CD4-positive, alpha-beta T cell treated with Interleukin-15 for 4 hours (primary cell): ENCODE measurements around the gene RBM5.

Experiments used
- DNase-seq: peaks from one replicate; pipeline ENCODE4 v3.0.0-alpha.2; 2020; ENCODE audit warnings: low spot score

The RBM5 gene

DNA sequence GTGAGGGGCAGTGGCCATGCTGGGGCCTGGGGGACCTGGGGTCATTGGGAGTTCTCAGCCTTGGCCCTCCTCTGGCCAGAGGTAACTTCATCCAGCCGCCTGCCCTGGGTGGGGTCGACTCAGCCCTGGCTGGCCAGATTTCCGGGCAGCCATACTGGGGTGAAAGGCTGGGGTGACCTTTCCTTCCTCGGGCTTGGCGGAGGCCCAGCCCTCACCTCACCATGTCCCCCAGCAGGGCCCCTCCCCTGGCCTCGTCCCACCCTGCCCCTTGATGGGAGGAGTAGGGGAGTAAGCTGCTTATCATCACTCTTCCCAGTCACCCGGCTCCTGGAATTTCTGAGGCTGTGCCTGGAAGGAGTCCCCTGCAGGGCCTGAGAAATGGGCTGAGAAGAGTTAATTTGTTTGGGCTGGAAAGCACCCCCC, 71.9 kb downstream of the RBM5 start:
- no peak for DNase-seq

DNA sequence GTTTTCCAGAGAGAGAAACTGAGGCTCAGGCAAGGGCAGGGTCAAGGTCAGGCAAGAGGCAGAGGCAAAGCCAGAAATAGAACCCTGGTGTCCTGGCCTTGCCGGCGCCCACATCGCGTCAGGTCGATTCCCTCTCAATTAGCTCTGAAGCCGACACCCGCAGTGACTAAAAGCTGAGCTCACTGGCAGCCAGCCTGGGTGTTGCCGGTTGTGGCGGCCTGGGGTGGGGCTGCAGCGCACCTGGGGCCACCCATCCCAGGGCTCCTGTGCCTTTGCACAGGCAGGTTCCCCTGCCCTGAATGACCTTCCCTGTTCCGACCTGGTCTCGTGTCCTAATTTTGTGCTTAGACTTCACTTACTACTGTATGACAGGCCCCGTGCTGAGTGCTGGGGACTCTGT, 72.6 kb downstream of the RBM5 start:
- no peak for DNase-seq

DNA sequence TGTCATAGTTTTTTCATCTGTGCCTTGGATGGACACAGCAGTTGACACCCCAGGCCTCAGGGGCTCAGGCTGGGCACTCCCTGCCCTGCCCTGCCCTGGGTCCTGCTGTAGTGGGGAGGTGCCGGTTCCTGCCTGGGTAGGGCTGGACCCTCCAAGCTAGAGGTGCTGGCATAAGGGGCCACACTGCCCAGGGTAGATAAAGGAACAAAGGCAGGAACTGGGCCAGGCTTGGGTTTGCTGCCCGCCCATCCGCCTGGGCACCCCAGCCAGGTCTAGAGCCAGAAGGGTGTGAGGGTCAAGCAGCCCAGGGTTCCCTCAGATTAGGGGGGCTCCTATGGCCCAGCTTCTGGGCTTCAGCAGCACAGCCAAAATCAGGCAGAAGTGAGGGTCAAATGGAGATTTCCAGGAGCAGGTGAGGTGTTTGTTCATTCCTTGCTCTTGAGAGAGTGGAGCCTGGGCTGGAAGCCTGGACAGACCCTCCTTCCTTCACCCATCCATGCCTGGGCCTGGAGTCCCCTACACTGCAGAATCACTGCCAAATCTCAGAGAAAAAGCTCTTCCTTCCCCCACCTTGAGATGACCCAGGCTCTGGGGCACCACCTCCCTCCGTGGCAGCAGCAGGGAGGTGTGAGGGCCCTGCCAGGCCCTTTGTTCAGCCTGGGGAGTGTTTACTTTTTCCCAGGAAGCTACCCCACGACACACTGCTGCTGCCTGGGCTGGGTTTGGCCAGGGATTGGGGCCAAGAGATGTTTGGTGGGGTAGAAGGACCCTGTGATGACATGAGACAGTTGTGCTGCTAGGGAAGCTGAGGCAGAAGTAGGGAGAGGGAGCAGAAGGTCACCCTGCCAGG, 73.5 kb downstream of the RBM5 start:
- no peak for DNase-seq

DNA sequence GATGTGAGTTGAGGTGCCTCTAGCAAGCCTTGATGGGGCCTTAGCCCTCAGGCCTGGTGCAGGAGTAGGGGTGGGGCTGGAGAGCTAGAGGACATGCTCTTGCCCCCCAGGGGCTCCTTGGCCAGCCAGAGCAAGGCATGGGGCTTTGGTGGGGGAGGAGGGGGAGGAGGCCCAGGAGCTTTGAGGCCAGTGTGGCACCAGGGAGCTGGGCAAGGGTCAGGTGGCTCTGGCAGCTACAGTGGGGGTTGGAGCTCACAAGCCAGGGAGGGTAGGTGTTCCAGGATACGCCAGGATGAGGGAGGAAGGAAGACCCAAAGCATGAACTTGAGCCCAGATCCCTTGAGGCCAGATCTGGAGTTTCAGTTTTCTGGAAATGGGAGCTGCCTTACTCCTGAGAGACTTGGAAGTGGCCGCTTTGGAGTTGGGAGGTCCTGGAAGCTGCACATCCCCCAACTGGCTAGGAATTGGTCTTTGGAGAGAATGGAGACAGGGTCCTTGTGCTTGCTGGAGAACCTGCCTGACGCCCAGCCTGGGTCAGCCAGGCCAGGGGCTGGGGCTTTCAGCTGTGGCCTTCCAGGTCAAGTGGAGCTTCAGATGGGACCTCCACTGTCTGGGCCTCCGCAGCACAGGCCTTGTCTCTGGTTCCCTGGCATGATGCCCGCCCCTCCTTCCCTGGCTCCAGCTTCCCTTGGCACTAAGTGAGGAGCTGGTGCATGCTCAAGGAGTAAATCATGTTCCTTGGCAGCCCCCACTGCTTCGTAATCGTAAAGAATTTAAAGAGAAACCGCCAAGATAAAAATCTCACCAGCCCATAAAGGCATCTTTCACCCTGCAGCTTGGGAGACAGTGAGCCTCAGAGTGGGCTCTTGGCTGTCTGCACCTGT, 75.1 kb downstream of the RBM5 start:
- DNase-seq = no peak

DNA sequence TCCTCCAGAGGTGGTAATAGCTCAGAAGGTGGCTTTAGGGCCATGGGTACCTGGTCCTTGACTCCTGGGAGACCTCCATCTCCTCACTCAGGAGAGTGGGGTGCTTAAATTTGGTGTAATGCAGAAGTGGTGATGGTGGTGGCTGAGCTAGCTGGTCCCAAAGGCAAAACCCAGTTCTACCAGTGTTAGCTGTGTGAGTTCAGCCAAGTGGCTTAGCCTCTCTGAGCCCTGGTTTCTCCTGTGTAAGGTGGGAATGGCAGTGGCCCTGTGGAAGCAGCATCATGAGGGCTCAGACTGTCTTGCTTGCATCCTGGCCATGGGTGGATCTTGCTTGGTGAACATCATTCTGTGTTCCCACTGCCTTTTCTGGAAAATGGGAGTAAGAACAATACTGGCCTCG, 75.8 kb downstream of the RBM5 start:
- no peak for DNase-seq

DNA sequence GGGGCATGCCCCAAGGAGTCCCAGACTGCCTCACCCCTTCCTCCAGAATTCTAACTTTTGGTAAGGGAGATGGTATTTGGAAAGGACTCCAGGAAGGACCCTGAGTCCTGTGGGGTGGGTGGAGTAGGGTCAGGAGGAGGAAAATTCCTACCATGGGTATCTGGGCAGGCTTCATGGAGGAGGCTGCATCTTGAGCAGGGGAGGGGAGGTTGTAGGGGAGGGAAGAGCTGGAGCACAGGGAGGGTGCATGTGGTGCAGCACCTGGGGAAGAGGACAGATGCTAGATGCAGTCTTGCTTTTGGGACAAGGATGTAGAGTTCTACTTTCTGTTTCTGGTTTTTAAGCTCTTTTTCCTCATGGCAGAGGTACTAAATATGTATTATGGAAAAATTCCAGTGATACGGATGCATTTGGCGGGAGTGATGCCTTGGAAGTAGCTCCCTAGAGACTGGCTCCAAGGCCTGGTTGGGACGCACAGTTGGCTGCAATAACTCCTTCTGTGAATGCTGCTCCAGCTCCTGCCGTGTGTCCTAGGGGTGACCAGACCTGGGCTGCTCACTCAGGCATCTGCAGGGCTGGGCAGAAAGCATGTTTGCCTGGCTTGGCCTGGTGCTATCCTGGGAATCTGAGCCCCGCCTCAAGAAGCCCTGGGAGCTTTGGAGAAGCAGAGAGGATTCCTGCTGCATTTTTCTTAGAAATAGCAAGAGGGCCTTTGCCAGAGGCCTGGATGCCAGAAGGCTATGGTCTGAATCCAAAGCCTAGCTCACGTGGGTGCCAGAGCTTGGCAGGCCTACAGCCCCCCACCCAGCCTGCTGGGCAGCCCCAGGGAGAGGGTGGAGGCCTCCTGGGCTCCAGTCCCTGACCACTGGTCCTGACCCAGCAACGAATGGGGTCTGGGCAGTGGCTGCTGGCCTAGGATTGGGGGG, 76.5 kb downstream of the RBM5 start:
- DNase-seq = no peak

- no peak for DNase-seq
These were observed 77.3 kb downstream of the RBM5 start for GRCh38 chr3:50165910-50166538.

GRCh38 chr3:50166620-50167019, 77.9 kb downstream of the RBM5 start:
- DNase-seq = no peak

DNA sequence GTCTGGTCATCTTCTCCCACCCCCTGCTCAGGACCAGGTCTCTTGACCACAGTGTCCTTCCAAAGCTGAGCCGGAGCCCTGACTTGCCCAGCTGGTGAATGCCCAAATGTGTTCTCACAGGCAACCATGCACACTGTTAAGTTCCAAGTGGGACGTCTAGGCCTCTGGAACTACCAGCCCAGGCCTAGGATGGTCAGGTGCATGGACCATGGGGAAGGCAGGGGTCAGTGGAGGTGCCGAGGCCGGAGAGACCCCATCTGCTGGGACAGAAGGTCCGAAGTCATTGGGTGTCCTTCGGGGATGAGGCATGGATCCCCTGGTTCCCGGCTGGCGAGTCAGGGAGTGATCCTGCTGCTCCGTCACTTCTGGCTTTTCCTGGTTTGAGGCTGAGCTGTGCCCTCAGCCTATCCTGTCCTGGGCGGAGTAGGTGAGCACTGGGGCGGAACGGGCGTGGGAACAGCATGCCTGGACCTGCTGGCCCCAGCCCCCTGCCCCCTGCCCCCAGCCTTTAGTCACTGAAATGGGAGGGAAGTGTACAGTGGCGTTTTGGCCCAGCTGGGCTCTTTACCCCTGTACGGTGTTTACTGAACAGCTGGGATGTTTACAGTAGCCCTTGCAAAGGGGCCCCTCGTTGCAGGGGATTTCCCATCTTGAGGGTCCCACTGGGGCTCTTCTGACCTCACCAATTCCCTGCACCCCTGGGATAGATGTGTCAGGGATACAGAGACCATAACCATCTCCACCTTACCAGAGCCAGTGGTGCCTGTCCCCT, 78.5 kb downstream of the RBM5 start:
- DNase-seq = no peak

GRCh38 chr3:50167841-50168209, 79.1 kb downstream of the RBM5 start:
- no peak for DNase-seq

DNA sequence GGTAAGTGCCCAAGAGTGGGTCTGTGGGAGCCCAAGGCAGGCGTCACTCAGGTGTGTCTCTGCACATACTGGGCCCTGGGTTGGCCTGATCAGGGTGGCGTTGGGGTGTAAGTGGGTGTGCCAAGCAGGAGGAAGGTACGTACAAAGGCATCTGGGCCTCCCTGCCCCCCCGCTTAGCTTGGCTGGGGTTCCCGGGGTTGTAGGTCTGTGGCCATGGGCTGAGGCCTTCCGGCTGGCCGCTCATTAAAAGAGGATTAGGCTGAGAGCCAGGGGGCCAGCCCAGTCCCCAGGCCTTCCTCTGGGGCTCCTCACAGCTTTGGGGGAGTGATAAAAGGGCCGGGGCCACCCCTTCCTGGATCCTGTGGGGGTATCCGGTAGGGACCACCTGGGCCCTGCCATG, 79.7 kb downstream of the RBM5 start:
- no peak for DNase-seq
